HL-60 (cell line): ENCODE results near the gene TACO1.

Experiments used
- DNase-seq, 2 experiments: peaks; one replicate each; pipeline ENCODE4 v3.0.0-alpha.2; 2010 to 2020; ENCODE audit warnings: low read depth in 1 of 2, low spot score in 1 of 2
- H3K27ac ChIP-seq: fragments of 250-450 bp; sonication (Bioruptor Pico); replicated peaks from 2 replicates; pipeline ENCODE4 v1.5.1; 2020; ENCODE audit warnings: mild to moderate bottlenecking, moderate library complexity
- H3K27me3 ChIP-seq: fragments of 250-450 bp; sonication (Bioruptor Pico); 2 replicates; pipeline ENCODE4 v1.5.1; 2021; ENCODE audit warnings: mild to moderate bottlenecking, moderate library complexity; ENCODE audit not compliant: insufficient read depth, poor library complexity, severe bottlenecking
- H3K4me3 ChIP-seq: replicated peaks from 2 replicates; pipeline ENCODE4 v1.5.1; 2011; ENCODE audit warnings: mild to moderate bottlenecking, control low read depth, low read length; ENCODE audit not compliant: insufficient read depth
- CTCF ChIP-seq: IDR thresholded peaks from one replicate; pipeline ENCODE4 v1.5.1; 2011; ENCODE audit warnings: low read length, control low read depth, inconsistent platforms; ENCODE audit not compliant: insufficient read depth
- GABPA ChIP-seq: IDR thresholded peaks from 2 replicates; pipeline ENCODE4 v1.6.1; 2012; ENCODE audit warnings: low read depth
- POLR2AphosphoS5 ChIP-seq: IDR thresholded peaks from 2 replicates; pipeline ENCODE4 v1.6.1; 2012; ENCODE audit warnings: low read depth
- REST ChIP-seq: IDR thresholded peaks from 2 replicates; pipeline ENCODE4 v1.6.1; 2012; ENCODE audit warnings: low read depth; ENCODE audit not compliant: insufficient replicate concordance
- SPI1 ChIP-seq: IDR thresholded peaks from 2 replicates; pipeline ENCODE4 v1.6.1; 2012; ENCODE audit warnings: low read depth, mild to moderate bottlenecking, borderline replicate concordance

TACO1 gene

GRCh38 chr17:63639125-63639524, 38.4 kb downstream of the TACO1 start:
- Histone ChIP-seq H3K27ac (no peak overlapping the region), H3K27me3 (no peaks in the 10 kb centered on the region), H3K4me3 (no peak overlapping the region)
- TF ChIP-seq REST = no peak
- no peak for TF ChIP-seq SPI1
- no peak for TF ChIP-seq POLR2AphosphoS5
- TF ChIP-seq GABPA = no peak
- TF ChIP-seq CTCF = no peak
- no peak for DNase-seq

- DNase-seq = no peak
- Histone ChIP-seq H3K27me3 (no peaks in the 10 kb centered on the region), H3K27ac (no peak overlapping the region), H3K4me3 (no peak overlapping the region)
- TF ChIP-seq REST (no peak), SPI1 (no peak), GABPA (no peak), POLR2AphosphoS5 (no peak), CTCF (no peak)
These were observed 39.3 kb downstream of the TACO1 start for GRCh38 chr17:63640038-63640437.

GRCh38 chr17:63641692-63642448, 41.2 kb downstream of the TACO1 start:
- H3K4me3 ChIP-seq = no peak overlapping the region

More at GRCh38 chr17:63641692-63642448, 41.2 kb downstream of the TACO1 start:
- Histone ChIP-seq H3K27me3 (no peaks in the 10 kb centered on the region), H3K27ac (peak overlapping the region; percentile 20; the same call in 1 of the 2 replicates)
- no peak for TF ChIP-seq CTCF
- TF ChIP-seq SPI1 = peak; percentile 95
- DNase-seq = peak; percentile 56 to 94
